KMS-11 (cell line): ENCODE results near the gene USP35.

Experiments
- H2AFZ ChIP-seq: fragments of 200-600 bp; sonication (generic); 2 replicates; pipeline ENCODE4 v1.6.1; 2016; ENCODE audit warnings: antibody characterized with exemption, mixed run types, low read depth
- H3K27ac ChIP-seq: fragments of 200-600 bp; sonication (generic); 2 replicates; pipeline ENCODE4 v1.6.1; 2016; ENCODE audit warnings: mild to moderate bottlenecking, mixed run types
- H3K27me3 ChIP-seq: fragments of 200-600 bp; sonication (generic); 2 replicates; pipeline ENCODE4 v1.6.1; 2017; ENCODE audit warnings: mild to moderate bottlenecking, low read depth, mixed run types, moderate library complexity; ENCODE audit not compliant: insufficient read depth
- H3K36me3 ChIP-seq: fragments of 200-600 bp; sonication (generic); 2 replicates; pipeline ENCODE4 v1.6.1; 2017; ENCODE audit warnings: mild to moderate bottlenecking, mixed run types; ENCODE audit not compliant: insufficient read depth
- H3K4me1 ChIP-seq: fragments of 200-600 bp; sonication (generic); 2 replicates; pipeline ENCODE4 v1.6.1; 2016; ENCODE audit warnings: mild to moderate bottlenecking, low read depth, mixed run types; ENCODE audit not compliant: poor library complexity, severe bottlenecking
- H3K4me2 ChIP-seq: fragments of 200-600 bp; sonication (generic); 2 replicates; pipeline ENCODE4 v1.7.0; 2016; ENCODE audit warnings: mild to moderate bottlenecking, mixed run types
- H3K4me3 ChIP-seq: fragments of 200-600 bp; sonication (generic); IDR thresholded peaks from 2 replicates; pipeline ENCODE4 v1.6.1; 2017; ENCODE audit warnings: low read depth, low read length, mixed read lengths; ENCODE audit not compliant: insufficient read depth
- H3K79me2 ChIP-seq: fragments of 200-600 bp; sonication (generic); 2 replicates; pipeline ENCODE4 v1.6.1; 2016; ENCODE audit warnings: low read depth, mixed run types; ENCODE audit not compliant: insufficient read depth
- H3K9ac ChIP-seq: fragments of 200-600 bp; sonication (generic); 2 replicates; pipeline ENCODE4 v1.6.1; 2016; ENCODE audit warnings: mild to moderate bottlenecking, mixed run types
- H4K20me1 ChIP-seq: fragments of 200-600 bp; sonication (generic); 2 replicates; pipeline ENCODE4 v1.6.1; 2016; ENCODE audit warnings: mild to moderate bottlenecking, mixed run types; ENCODE audit not compliant: insufficient read depth
- CTCF ChIP-seq: fragments of 200-600 bp; sonication (generic); conservative IDR thresholded peaks from 2 replicates; pipeline ENCODE4 v1.6.1; 2017; ENCODE audit warnings: low read depth, mild to moderate bottlenecking, antibody characterized with exemption, low read length, moderate library complexity, mixed read lengths

USP35 gene

GRCh38 chr11:78160557-78160956, 28.2 kb upstream of the USP35 start:
- Histone ChIP-seq H3K9ac (no peak overlapping the region), H2AFZ (no peak overlapping the region), H3K4me2 (no peak overlapping the region), H3K36me3 (no peaks in the 10 kb centered on the region), H3K27ac (no peak overlapping the region), H3K79me2 (no peaks in the 10 kb centered on the region), H3K27me3 (no peaks in the 10 kb centered on the region), H3K4me3 (no peak overlapping the region), H4K20me1 (no peaks in the 10 kb centered on the region), H3K4me1 (no peaks in the 10 kb centered on the region)
- no peak for TF ChIP-seq CTCF

- no peak for TF ChIP-seq CTCF
Observed at GRCh38 chr11:78161346-78161745, 27.4 kb upstream of the USP35 start.

GRCh38 chr11:78161962-78162371, 26.8 kb upstream of the USP35 start:
- H3K27ac ChIP-seq, result no peak overlapping the region
- no peak overlapping the region for H3K9ac ChIP-seq
- H3K4me1 ChIP-seq, result no peaks in the 10 kb centered on the region
- TF ChIP-seq CTCF, result no peak
- no peak overlapping the region for H3K4me3 ChIP-seq
- no peak overlapping the region for H3K4me2 ChIP-seq
- no peaks in the 10 kb centered on the region for H3K27me3 ChIP-seq
- H3K79me2 ChIP-seq, result no peaks in the 10 kb centered on the region
- H2AFZ ChIP-seq, result no peak overlapping the region
- H3K36me3 ChIP-seq, result no peaks in the 10 kb centered on the region
- no peaks in the 10 kb centered on the region for H4K20me1 ChIP-seq

More at GRCh38 chr11:78161346-78161745, 27.4 kb upstream of the USP35 start:
- Histone ChIP-seq H2AFZ (no peak overlapping the region), H3K4me3 (no peak overlapping the region), H3K79me2 (no peaks in the 10 kb centered on the region), H3K4me1 (no peaks in the 10 kb centered on the region), H3K36me3 (no peaks in the 10 kb centered on the region), H3K9ac (no peak overlapping the region), H4K20me1 (no peaks in the 10 kb centered on the region), H3K27me3 (no peaks in the 10 kb centered on the region), H3K27ac (no peak overlapping the region), H3K4me2 (no peak overlapping the region)

GRCh38 chr11:78163828-78164227, 24.9 kb upstream of the USP35 start:
- H3K27me3 ChIP-seq, result no peaks in the 10 kb centered on the region
- H3K79me2 ChIP-seq, result no peaks in the 10 kb centered on the region
- H3K27ac ChIP-seq, result no peak overlapping the region
- H2AFZ ChIP-seq, result no peak overlapping the region
- TF ChIP-seq CTCF, result no peak
- H3K9ac ChIP-seq, result no peak overlapping the region
- H3K4me3 ChIP-seq, result no peak overlapping the region
- H3K4me1 ChIP-seq, result no peaks in the 10 kb centered on the region
- H4K20me1 ChIP-seq, result no peaks in the 10 kb centered on the region
- H3K36me3 ChIP-seq, result no peaks in the 10 kb centered on the region
- no peak overlapping the region for H3K4me2 ChIP-seq

- H3K4me2 ChIP-seq, result no peak overlapping the region
- no peak for TF ChIP-seq CTCF
- no peak overlapping the region for H3K27ac ChIP-seq
- H4K20me1 ChIP-seq, result no peaks in the 10 kb centered on the region
- H3K9ac ChIP-seq, result no peak overlapping the region
- no peak overlapping the region for H3K4me3 ChIP-seq
- no peaks in the 10 kb centered on the region for H3K79me2 ChIP-seq
- H2AFZ ChIP-seq, result no peak overlapping the region
- no peaks in the 10 kb centered on the region for H3K4me1 ChIP-seq
- H3K27me3 ChIP-seq, result no peaks in the 10 kb centered on the region
- H3K36me3 ChIP-seq, result no peaks in the 10 kb centered on the region
Observed at GRCh38 chr11:78164471-78164870, 24.2 kb upstream of the USP35 start.
